ENCODE results near the gene HADHA.

DNA sequence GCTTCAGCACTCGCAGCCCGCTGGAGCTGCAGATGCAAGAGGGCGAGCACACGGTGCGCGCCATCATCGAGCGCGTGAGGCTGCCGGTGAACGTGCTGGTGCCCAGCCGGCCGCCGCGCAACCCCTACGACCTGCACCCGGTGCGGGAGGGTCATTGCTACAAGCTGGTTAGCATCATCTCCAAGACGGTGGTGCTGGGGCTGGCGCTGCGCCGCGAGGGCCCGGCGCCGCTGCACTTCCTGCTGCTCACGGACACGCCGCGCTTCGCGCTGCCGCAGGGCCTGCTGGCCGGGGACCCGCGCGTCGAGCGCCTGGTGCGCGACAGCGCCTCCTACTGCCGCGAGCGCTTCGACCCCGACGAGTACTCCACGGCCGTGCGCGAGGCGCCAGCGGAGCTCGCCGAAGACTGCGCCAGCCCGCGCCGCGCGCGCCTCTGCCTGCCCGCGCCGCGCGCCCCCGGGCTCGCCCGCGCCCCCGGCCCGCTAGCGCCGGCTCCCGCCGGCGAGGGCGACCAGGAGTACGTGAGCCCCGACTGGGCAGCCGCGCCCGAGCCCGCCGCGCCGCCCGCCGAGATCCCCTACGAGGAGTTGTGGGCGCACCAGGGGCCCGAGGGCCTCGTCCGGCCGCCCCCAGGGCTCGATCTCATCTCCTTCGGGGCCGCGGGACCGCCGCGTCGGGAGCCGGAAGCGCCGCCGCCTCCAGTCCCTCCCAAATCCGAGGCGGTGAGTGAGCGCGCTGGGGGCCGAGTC, 59.7 kb downstream of the HADHA start:
- TF ChIP-seq CTCF (conservative IDR thresholded peaks at IDR 0.05 in 1 of 2, IDR thresholded peaks at IDR 0.05 in 1 of 2; ENCODE audit: low read depth in 1 of 2, low read length in 2 of 2) (peak; percentile 45 to 48), EZH2 (IDR thresholded peaks at IDR 0.05; ENCODE audit: low read length, missing control alignments) (no peak)
